Thymus (tissue), 11 donors: ENCODE results near the gene EFCC1. TPM values are rescaled to one million over a fixed set of nuclear protein-coding genes. Genes with fewer than 3 reads are reported as not detected.

Source experiments
- DNase-seq, 9 donors: peaks; one replicate each; pipeline ENCODE4 v3.0.0-alpha.2; 2013; ENCODE audit warnings: low spot score in 9 of 9, low read depth in 6 of 9, missing footprints in 1 of 9
- H3K27ac ChIP-seq, 2 donors: one replicate each; pipeline ENCODE4 v1.5.1; 2013; ENCODE audit warnings: control low read depth in 1 of 2, low read depth in 1 of 2, low read length in 1 of 2, mild to moderate bottlenecking in 1 of 2, moderate library complexity in 1 of 2
- H3K27me3 ChIP-seq, 2 donors: one replicate each; pipeline ENCODE4 v1.5.1; 2013; ENCODE audit warnings: low read length in 1 of 2; ENCODE audit not compliant: control insufficient read depth in 2 of 2, insufficient read depth in 1 of 2
- H3K36me3 ChIP-seq, 2 donors: one replicate each; pipeline ENCODE4 v1.5.1; 2013; ENCODE audit warnings: low read length in 1 of 2, mild to moderate bottlenecking in 1 of 2, moderate library complexity in 1 of 2; ENCODE audit not compliant: control insufficient read depth in 2 of 2, insufficient read depth in 2 of 2
- H3K4me1 ChIP-seq, 2 donors: one replicate each; pipeline ENCODE4 v1.5.1; 2013; ENCODE audit warnings: low read length in 2 of 2; ENCODE audit not compliant: control insufficient read depth in 2 of 2, insufficient read depth in 2 of 2
- H3K4me3 ChIP-seq, 2 donors: one replicate each; pipeline ENCODE4 v1.5.1; 2013; ENCODE audit warnings: low read length in 2 of 2, control low read depth in 1 of 2, mild to moderate bottlenecking in 1 of 2
- H3K9me3 ChIP-seq, 2 donors: one replicate each; pipeline ENCODE4 v1.5.1; 2013; ENCODE audit warnings: low read length in 1 of 2, mild to moderate bottlenecking in 1 of 2; ENCODE audit not compliant: control insufficient read depth in 2 of 2, insufficient read depth in 1 of 2
- WGBS: extraction: QIAGEN DNeasy Blood & Tissue Kit; methylation state at CpG from one replicate; pipeline ENCODE4 v1.1.7; 2013; 5-methylcytosine and 5-hydroxymethylcytosine counted together
- polyA plus RNA-seq: library from polyadenylated mRNA; stranded (reverse); fragments of 200-250 nt; gene quantifications from one replicate; pipeline ENCODE4 v1.2.3, GENCODE V29; 2013
- total RNA-seq: library from RNA; stranded (reverse); fragments of 120-200 nt; gene quantifications from one replicate; pipeline ENCODE4 v1.2.4, GENCODE V29; 2013
- donor health status: healthy.

The EFCC1 gene
- total and polyA plus RNA-seq, 2 donors, result 1.0 to 1.5 TPM

- H3K4me1 ChIP-seq, result peaks cover 0 to 9% of the 10 kb centered on the region in 2 donors
- H3K27ac ChIP-seq, result no peak overlapping the region
- 97% methylated on average over 14 of the region's 14 CpGs for whole genome bisulfite sequencing
- no peaks in the 10 kb centered on the region for H3K9me3 ChIP-seq
- H3K27me3 ChIP-seq, result no peaks in the 10 kb centered on the region
- no peak overlapping the region for H3K4me3 ChIP-seq
- DNase-seq, result no peak
- no peaks in the 10 kb centered on the region for H3K36me3 ChIP-seq
These were observed 31.6 kb downstream of the EFCC1 start for GRCh38 chr3:129032716-129033115.

- Histone ChIP-seq H3K36me3 (no peaks in the 10 kb centered on the region), H3K9me3 (no peaks in the 10 kb centered on the region), H3K4me3 (no peak overlapping the region), H3K27me3 (no peaks in the 10 kb centered on the region), H3K27ac (no peak overlapping the region), H3K4me1 (peaks cover 0 to 8% of the 10 kb centered on the region in 2 donors)
- WGBS, result 97% methylated on average over 7 of the region's 7 CpGs
- DNase-seq, result no peak
These were observed 32.0 kb downstream of the EFCC1 start for GRCh38 chr3:129033151-129033550.

GRCh38 chr3:129033633-129034321 is 32.7 kb downstream of the EFCC1 start:
- Histone ChIP-seq H3K9me3 (no peaks in the 10 kb centered on the region), H3K27me3 (no peaks in the 10 kb centered on the region), H3K27ac (no peak overlapping the region), H3K4me3 (no peak overlapping the region), H3K36me3 (no peaks in the 10 kb centered on the region), H3K4me1 (peaks cover 0 to 8% of the 10 kb centered on the region in 2 donors)
- no peak for DNase-seq
- 97% methylated on average over 12 of the region's 12 CpGs for WGBS

- Histone ChIP-seq H3K36me3 (no peaks in the 10 kb centered on the region), H3K27me3 (no peaks in the 10 kb centered on the region), H3K4me1 (peaks cover 2 to 8% of the 10 kb centered on the region in 2 donors), H3K27ac (no peak overlapping the region), H3K4me3 (no peak overlapping the region), H3K9me3 (no peaks in the 10 kb centered on the region)
- 96% methylated on average over 6 of the region's 6 CpGs for WGBS
- no peak for DNase-seq
These were observed 33.5 kb downstream of the EFCC1 start for GRCh38 chr3:129034642-129035041.

GRCh38 chr3:129035360-129036221 is 34.5 kb downstream of the EFCC1 start:
- no peak for DNase-seq
- H3K36me3 ChIP-seq, result no peaks in the 10 kb centered on the region
- no peak overlapping the region for H3K27ac ChIP-seq

GRCh38 chr3:129036222-129037092 is 35.4 kb downstream of the EFCC1 start:
- no peak overlapping the region for H3K4me3 ChIP-seq
- no peak for DNase-seq
- no peak overlapping the region for H3K27ac ChIP-seq
- no peaks in the 10 kb centered on the region for H3K27me3 ChIP-seq
- 92% methylated on average over 10 of the region's 10 CpGs for WGBS
- no peaks in the 10 kb centered on the region for H3K9me3 ChIP-seq
- no peaks in the 10 kb centered on the region for H3K36me3 ChIP-seq
- peaks cover 5 to 8% of the 10 kb centered on the region in 2 donors for H3K4me1 ChIP-seq

More at GRCh38 chr3:129035360-129036221, 34.5 kb downstream of the EFCC1 start:
- 78% methylated on average over 11 of the region's 11 CpGs for WGBS
- Histone ChIP-seq H3K27me3 (no peaks in the 10 kb centered on the region), H3K9me3 (no peaks in the 10 kb centered on the region), H3K4me3 (no peak overlapping the region), H3K4me1 (peaks cover 5 to 8% of the 10 kb centered on the region in 2 donors)

- DNase-seq, result no peak
- peaks cover 5 to 8% of the 10 kb centered on the region in 2 donors for H3K4me1 ChIP-seq
- H3K27me3 ChIP-seq, result no peaks in the 10 kb centered on the region
- no peaks in the 10 kb centered on the region for H3K36me3 ChIP-seq
- H3K4me3 ChIP-seq, result no peak overlapping the region
- H3K27ac ChIP-seq, result no peak overlapping the region
- no peaks in the 10 kb centered on the region for H3K9me3 ChIP-seq
- WGBS, result 49% methylated on average over 2 of the region's 2 CpGs
These were observed 36.0 kb downstream of the EFCC1 start for GRCh38 chr3:129037093-129037419.

GRCh38 chr3:129038121-129038855 is 37.2 kb downstream of the EFCC1 start:
- DNase-seq, result no peak
- Histone ChIP-seq H3K27me3 (peaks cover 2 to 3% of the 10 kb centered on the region in 2 donors), H3K27ac (no peak overlapping the region), H3K4me3 (no peak overlapping the region), H3K9me3 (no peaks in the 10 kb centered on the region), H3K4me1 (peaks cover 5 to 8% of the 10 kb centered on the region in 2 donors), H3K36me3 (no peaks in the 10 kb centered on the region)
- 94% methylated on average over 10 of the region's 10 CpGs for WGBS
